B cell (primary cell): ENCODE measurements around the gene OR2A12. TPM values are rescaled to one million over a fixed set of nuclear protein-coding genes. Genes with fewer than 3 reads are reported as not detected.

ENCODE experiments used
- ATAC-seq: fragments of 200-7000 bp; cut with Tn5 transposase; one replicate; pipeline ENCODE4 v1.10.0; 2021; ENCODE audit warnings: low read depth, mild to moderate bottlenecking, moderate number of reproducible peaks, moderate library complexity
- CTCF ChIA-PET: fragments of 350-600 bp; sonication (Branson Sonifier 250); formaldehyde crosslinking; loops from one replicate; lab custom pipeline; 2021; ENCODE audit warnings: antibody characterized with exemption, inconsistent platforms; lab: Charles Lee
- POLR2A ChIA-PET: fragments of 350-600 bp; sonication (Branson Sonifier 250); formaldehyde crosslinking; loops from one replicate; lab custom pipeline; 2021; ENCODE audit warnings: antibody characterized with exemption; lab: Charles Lee
- DNase-seq: peaks from one replicate; pipeline ENCODE4 v3.0.0; 2013
- H2AFZ ChIP-seq: 2 replicates; pipeline ENCODE4 v1.6.1; 2012; ENCODE audit warnings: mild to moderate bottlenecking, low read depth, low read length; ENCODE audit not compliant: insufficient read depth, poor library complexity, severe bottlenecking
- H3K27ac ChIP-seq, 2 donors: 1 replicate in 1 of 2; 2 replicates in 1 of 2; pipeline ENCODE4 v1.5.1; 2012 to 2013; ENCODE audit warnings: low read length in 2 of 2, mild to moderate bottlenecking in 2 of 2, moderate library complexity in 1 of 2
- H3K27me3 ChIP-seq, 4 experiments: fragments of 200-600 bp in 1 of 4; sonication (generic) in 1 of 4; replicated peaks in 1 of 4; 1 replicate in 2 of 4; 2 replicates in 2 of 4; pipeline versions ENCODE4 v1.6.1 to v1.7.0; 2013 to 2016; ENCODE audit warnings: low read length in 3 of 4, mild to moderate bottlenecking in 2 of 4, mixed read lengths in 1 of 4, moderate library complexity in 1 of 4; ENCODE audit not compliant: insufficient read depth in 4 of 4, control insufficient read depth in 3 of 4; ENCODE audit errors: control extremely low read depth in 1 of 4
- H3K36me3 ChIP-seq, 2 experiments: replicated peaks in 1 of 2; 1 replicate in 1 of 2; 2 replicates in 1 of 2; pipeline versions ENCODE4 v1.6.1 to v1.7.1; 2013; ENCODE audit warnings: low read length in 1 of 2; ENCODE audit not compliant: insufficient read depth in 2 of 2, control insufficient read depth in 1 of 2; ENCODE audit errors: control extremely low read depth in 1 of 2, extremely low read depth in 1 of 2
- H3K4me1 ChIP-seq, 2 donors: fragments of 200-600 bp in 1 of 2; sonication (generic) in 1 of 2; 1 replicate in 1 of 2; 2 replicates in 1 of 2; pipeline versions ENCODE4 v1.5.1 to v1.6.1; 2013 to 2017; ENCODE audit warnings: low read length in 2 of 2; ENCODE audit not compliant: control insufficient read depth in 2 of 2, insufficient read depth in 2 of 2
- H3K4me2 ChIP-seq: replicated peaks from 2 replicates; pipeline ENCODE3; 2012; ENCODE audit warnings: mild to moderate bottlenecking, low read depth, low read length; ENCODE audit not compliant: poor library complexity, severe bottlenecking
- H3K4me3 ChIP-seq, 5 experiments: fragments of 200-600 bp in 1 of 5; sonication (generic) in 1 of 5; 1 replicate in 3 of 5; 2 replicates in 2 of 5; pipeline versions ENCODE4 v1.5.1 to v1.7.0; 2011 to 2016; ENCODE audit warnings: low read length in 4 of 5, mild to moderate bottlenecking in 4 of 5, low read depth in 2 of 5, control low read depth in 1 of 5, moderate library complexity in 1 of 5; ENCODE audit not compliant: insufficient read depth in 1 of 5; ENCODE audit errors: control extremely low read depth in 1 of 5, extremely low read depth in 1 of 5
- H3K79me2 ChIP-seq: fragments of 200-600 bp; sonication (generic); one replicate; pipeline ENCODE4 v1.6.0; 2016; ENCODE audit warnings: low read length; ENCODE audit not compliant: control insufficient read depth, insufficient read depth
- H3K9ac ChIP-seq: fragments of 200-600 bp; sonication (generic); 2 replicates; pipeline ENCODE4 v1.6.1; 2017; ENCODE audit warnings: mild to moderate bottlenecking, low read length, moderate library complexity
- H3K9me3 ChIP-seq, 3 donors: one replicate each; pipeline versions ENCODE4 v1.6.1 to v1.7.1; 2013; ENCODE audit warnings: low read length in 2 of 3; ENCODE audit not compliant: control insufficient read depth in 2 of 3, insufficient read depth in 1 of 3; ENCODE audit errors: control extremely low read depth in 1 of 3
- H4K20me1 ChIP-seq: 2 replicates; pipeline ENCODE4 v1.6.0; 2012; ENCODE audit warnings: mild to moderate bottlenecking, low read length; ENCODE audit not compliant: insufficient read depth, control insufficient read depth, poor library complexity, severe bottlenecking
- H3K27ac Mint-ChIP-seq: one replicate; pipeline ENCODE4 v1.8.0; 2021; ENCODE audit warnings: mixed read lengths
- H3K27me3 Mint-ChIP-seq: one replicate; pipeline ENCODE4 v1.8.0; 2021; ENCODE audit warnings: mixed read lengths
- H3K4me1 Mint-ChIP-seq: one replicate; pipeline ENCODE4 v1.8.0; 2021; ENCODE audit warnings: mixed read lengths
- H3K4me3 Mint-ChIP-seq: one replicate; pipeline ENCODE4 v1.8.0; 2021; ENCODE audit warnings: mixed read lengths
- H3K9me3 Mint-ChIP-seq: one replicate; pipeline ENCODE4 v1.8.0; 2022; ENCODE audit warnings: mixed read lengths; ENCODE audit not compliant: insufficient read depth
- CTCF ChIP-seq: fragments of 200-600 bp; IDR thresholded peaks from one replicate; pipeline ENCODE4 v1.8.0; 2022; ENCODE audit warnings: antibody characterized with exemption, mild to moderate bottlenecking
- EZH2 ChIP-seq: IDR thresholded peaks from 2 replicates; pipeline ENCODE4 v1.6.1; 2012; ENCODE audit warnings: borderline replicate concordance, low read depth, mild to moderate bottlenecking, moderate library complexity, low read length; ENCODE audit not compliant: insufficient read depth, poor library complexity, severe bottlenecking
- WGBS: methylation state at CpG from one replicate; pipeline ENCODE4 v1.1.5; 2013; ENCODE audit warnings: missing lambda C conversion rate; ENCODE audit not compliant: insufficient coverage; 5-methylcytosine and 5-hydroxymethylcytosine counted together
- intact Hi-C: fragments of 100-400 bp; cut with micrococcal nuclease; formaldehyde crosslinking; loops from one replicate; pipeline ENCODE4 v1.10.0; 2022
- polyA plus RNA-seq: library from polyadenylated mRNA; depleted of rRNA; stranded (reverse); fragments of >200 nt; gene quantifications from 2 replicates; pipeline ENCODE4 v1.2.3, GENCODE V29; 2012
- total RNA-seq, 2 donors: library from RNA; stranded (reverse); fragments of 120-200 nt in 1 of 2; gene quantifications; 1 replicate in 1 of 2; 2 replicates in 1 of 2; pipeline versions ENCODE4 v1.2.3 to v1.2.4, GENCODE V29; 2013 to 2022

OR2A12 gene
- total and polyA plus RNA-seq, 2 donors (not counting 1 experiment from before 2014, with no cell fraction given), result not detected

DNA sequence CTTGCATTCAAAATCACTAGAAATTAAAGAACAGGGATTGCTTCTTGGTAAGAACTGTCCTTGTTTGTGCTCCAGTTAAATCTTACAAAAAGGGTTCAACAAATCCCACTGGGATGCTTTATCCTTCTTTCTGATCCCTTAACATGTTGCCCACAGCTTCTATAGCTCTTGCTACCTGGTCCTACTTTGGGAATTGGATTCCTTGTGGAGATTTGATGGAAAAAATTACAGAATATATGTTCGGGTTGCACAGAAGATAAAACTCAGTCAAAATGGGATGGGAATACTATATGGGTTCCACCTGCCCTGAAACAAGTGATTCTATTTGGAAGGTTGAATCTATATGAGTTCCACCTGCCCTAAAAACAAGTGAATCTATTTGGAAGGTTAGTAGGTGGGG, 16.6 kb upstream of the OR2A12 start, which contains the start of gene OR2A25:
OR2A25 (plus strand) TSS at position 301 of the 400 bp plus-strand sequence. CDS start 4,409 bp downstream, outside the sequence.
- Histone ChIP-seq H3K9me3 (no peaks in the 10 kb centered on the region), H3K27ac (no peak within 1 kb of the TSS), H4K20me1 (no peaks in the 10 kb centered on the region), H3K79me2 (no peaks in the 10 kb centered on the region), H3K4me3 (no peak within 1 kb of the TSS), H3K27me3 (no peaks in the 10 kb centered on the region), H3K9ac (no peak within 1 kb of the TSS), H2AFZ (no peak within 1 kb of the TSS), H3K36me3 (no peaks in the 10 kb centered on the region), H3K4me2 (no peak within 1 kb of the TSS), H3K4me1 (no peaks in the 10 kb centered on the region)
- POLR2A ChIA-PET, result no interaction called here
- intact Hi-C loops, result no loop called here
- Mint-ChIP-seq H3K4me1 (no peaks in the 10 kb centered on the region), H3K9me3 (no peaks in the 10 kb centered on the region), H3K4me3 (no peak within 1 kb of the TSS), H3K27me3 (peaks cover 2% of the 10 kb centered on the region), H3K27ac (no peak within 1 kb of the TSS)
- DNase-seq (no peak), ATAC-seq (no peak)
- 80% methylated on average over 1 of the region's 1 CpG for WGBS
- no peak for TF ChIP-seq CTCF
- CTCF ChIA-PET, result no interaction called here

DNA sequence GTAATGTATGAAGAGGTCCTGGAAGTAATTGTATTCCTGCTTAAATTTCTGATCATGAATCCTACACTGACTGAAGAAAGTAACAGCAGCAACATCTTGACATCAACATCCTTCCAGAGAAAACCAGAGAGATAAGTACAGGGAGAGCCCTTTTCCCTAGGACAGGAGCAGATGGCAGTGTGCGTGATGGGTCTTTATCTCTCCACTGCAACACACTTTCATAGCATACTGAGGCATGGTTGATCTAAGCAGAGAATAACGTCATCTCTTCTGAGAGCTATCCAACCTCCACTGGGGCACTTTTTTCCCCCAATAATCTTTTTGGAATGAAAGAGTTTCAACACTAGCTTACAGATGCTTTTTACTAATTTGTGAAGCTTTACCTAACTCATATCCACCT, 16.1 kb upstream of the OR2A12 start:
- no peak overlapping the region for H3K27ac ChIP-seq
- H3K79me2 ChIP-seq, result no peaks in the 10 kb centered on the region
- DNase-seq (no peak), ATAC-seq (no peak)
- ChIA-PET CTCF (no interaction called here), POLR2A (no interaction called here)
- intact Hi-C loops, result no loop called here
- Mint-ChIP-seq H3K9me3 (no peaks in the 10 kb centered on the region), H3K27ac (no peak overlapping the region), H3K4me1 (no peaks in the 10 kb centered on the region), H3K4me3 (no peak overlapping the region), H3K27me3 (peaks cover 2% of the 10 kb centered on the region)
- no peaks in the 10 kb centered on the region for H3K36me3 ChIP-seq
- H3K9me3 ChIP-seq, result no peaks in the 10 kb centered on the region
- no peaks in the 10 kb centered on the region for H3K27me3 ChIP-seq
- H3K4me1 ChIP-seq, result no peaks in the 10 kb centered on the region
- no peak overlapping the region for H3K4me3 ChIP-seq
- no CpG with 5 or more reads among the region's 2 CpGs for WGBS
- H3K9ac ChIP-seq, result no peak overlapping the region
- H3K4me2 ChIP-seq, result no peak overlapping the region
- no peaks in the 10 kb centered on the region for H4K20me1 ChIP-seq
- TF ChIP-seq CTCF, result no peak
- no peak for TF ChIP-seq EZH2
- no peak overlapping the region for H2AFZ ChIP-seq
